Measurements from ENCODE around the gene UGDH. TPM values are rescaled to one million over a fixed set of nuclear protein-coding genes. Genes with fewer than 3 reads are reported as not detected.

UGDH gene
- total RNA-seq, 4 donors from 2014 or later, result 55.2 to 188 (median 98.0) TPM

DNA sequence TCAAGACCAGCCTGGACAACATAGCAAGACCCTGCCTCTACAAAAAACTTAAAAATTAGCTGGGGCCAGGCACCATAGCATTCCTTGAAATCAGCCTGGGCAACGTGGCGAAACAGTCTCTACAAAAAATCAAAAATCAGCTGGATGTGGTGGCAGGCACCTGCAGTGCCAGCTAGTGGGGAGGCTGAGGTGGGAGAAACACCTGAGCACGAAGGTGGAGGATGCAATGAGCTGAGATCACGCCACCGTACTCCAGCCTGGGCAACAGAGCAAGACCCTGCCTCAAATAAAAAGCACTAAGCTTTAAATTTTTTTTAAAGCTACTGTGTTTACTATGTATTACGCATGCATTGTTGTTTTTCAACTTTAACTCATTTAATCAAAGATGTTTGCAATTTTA, 71.8 kb downstream of the UGDH start:
- Histone ChIP-seq H3K36me3 (peaks cover 29 to 71% (median 33%) of the 10 kb centered on the region in 3 donors), H3K4me1 (peaks cover 8 to 43% (median 25%) of the 10 kb centered on the region in 3 donors), H3K4me3 (no peak overlapping the region), H3K27ac (no peak overlapping the region), H3K27me3 (no peaks in the 10 kb centered on the region), H3K9me3 (no peaks in the 10 kb centered on the region)
- intact Hi-C loops (cut with DNase I), result loop anchor here (10.0 kb wide), 1 partner anchor 81 kb away; no protein-coding TSS in a partner anchor
- no peak for DNase-seq
- TF ChIP-seq, protein P1, sequence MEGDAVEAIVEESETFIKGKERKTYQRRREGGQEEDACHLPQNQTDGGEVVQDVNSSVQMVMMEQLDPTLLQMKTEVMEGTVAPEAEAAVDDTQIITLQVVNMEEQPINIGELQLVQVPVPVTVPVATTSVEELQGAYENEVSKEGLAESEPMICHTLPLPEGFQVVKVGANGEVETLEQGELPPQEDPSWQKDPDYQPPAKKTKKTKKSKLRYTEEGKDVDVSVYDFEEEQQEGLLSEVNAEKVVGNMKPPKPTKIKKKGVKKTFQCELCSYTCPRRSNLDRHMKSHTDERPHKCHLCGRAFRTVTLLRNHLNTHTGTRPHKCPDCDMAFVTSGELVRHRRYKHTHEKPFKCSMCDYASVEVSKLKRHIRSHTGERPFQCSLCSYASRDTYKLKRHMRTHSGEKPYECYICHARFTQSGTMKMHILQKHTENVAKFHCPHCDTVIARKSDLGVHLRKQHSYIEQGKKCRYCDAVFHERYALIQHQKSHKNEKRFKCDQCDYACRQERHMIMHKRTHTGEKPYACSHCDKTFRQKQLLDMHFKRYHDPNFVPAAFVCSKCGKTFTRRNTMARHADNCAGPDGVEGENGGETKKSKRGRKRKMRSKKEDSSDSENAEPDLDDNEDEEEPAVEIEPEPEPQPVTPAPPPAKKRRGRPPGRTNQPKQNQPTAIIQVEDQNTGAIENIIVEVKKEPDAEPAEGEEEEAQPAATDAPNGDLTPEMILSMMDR (IDR thresholded peaks at IDR 0.05), result no peak
- TF ChIP-seq POLR2A (IDR thresholded peaks at IDR 0.05), result no peak
- 91 to 94% methylated on average over 6 of the region's 6 CpGs for WGBS, 2 donors

DNA sequence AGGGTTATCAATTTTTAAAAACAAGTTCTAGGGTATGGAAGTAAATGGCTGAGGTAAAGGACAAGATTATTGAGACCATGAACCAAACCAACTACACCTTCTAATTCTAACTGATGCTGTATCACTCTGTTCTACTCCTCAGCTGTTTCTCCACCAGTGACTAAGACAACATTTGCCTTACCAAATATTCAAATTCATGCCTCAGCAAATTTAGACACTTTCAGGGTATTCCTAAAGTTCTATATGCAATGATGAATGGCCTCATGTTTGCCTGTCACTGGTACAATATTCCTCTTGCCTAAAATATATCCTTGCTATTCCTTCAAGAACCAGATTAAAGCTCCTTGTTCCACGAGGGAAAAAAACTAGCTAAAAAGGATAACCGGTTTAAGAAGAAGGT, 73.5 kb downstream of the UGDH start:
- H3K36me3 ChIP-seq, result peaks cover 29 to 77% (median 33%) of the 10 kb centered on the region in 3 donors

GRCh38 chr4:39452860-39453587, 74.2 kb downstream of the UGDH start:
- H3K4me3 ChIP-seq, result no peak overlapping the region
- TF ChIP-seq POLR2A (IDR thresholded peaks at IDR 0.05), result no peak
- TF ChIP-seq, protein P1 (IDR thresholded peaks at IDR 0.05), result no peak
- peaks cover 8 to 33% (median 19%) of the 10 kb centered on the region in 3 donors for H3K4me1 ChIP-seq
- no peak for DNase-seq
- WGBS, 2 donors, result 84 to 87% methylated on average over 11 of the region's 11 CpGs
- peaks cover 29 to 77% (median 33%) of the 10 kb centered on the region in 3 donors for H3K36me3 ChIP-seq
- no peak overlapping the region for H3K27ac ChIP-seq
- intact Hi-C loops (cut with DNase I), result loop anchor here (10.0 kb wide), 1 partner anchor 78 kb away; no protein-coding TSS in a partner anchor
- H3K9me3 ChIP-seq, result no peaks in the 10 kb centered on the region
- no peaks in the 10 kb centered on the region for H3K27me3 ChIP-seq

More for the DNA sequence above, 73.5 kb downstream of the UGDH start:
- Histone ChIP-seq H3K4me3 (no peak overlapping the region), H3K27ac (no peak overlapping the region), H3K27me3 (no peaks in the 10 kb centered on the region), H3K9me3 (no peaks in the 10 kb centered on the region), H3K4me1 (peaks cover 8 to 34% (median 19%) of the 10 kb centered on the region in 3 donors)
- 53 to 77% methylated on average over 2 of the region's 2 CpGs for WGBS, 2 donors
- no peak for DNase-seq
- TF ChIP-seq POLR2A (IDR thresholded peaks at IDR 0.05), result no peak
- TF ChIP-seq, protein P1 (IDR thresholded peaks at IDR 0.05), result no peak
- intact Hi-C loops (cut with DNase I), result loop anchor here (10.0 kb wide), 1 partner anchor 79 kb away; no protein-coding TSS in a partner anchor

DNA sequence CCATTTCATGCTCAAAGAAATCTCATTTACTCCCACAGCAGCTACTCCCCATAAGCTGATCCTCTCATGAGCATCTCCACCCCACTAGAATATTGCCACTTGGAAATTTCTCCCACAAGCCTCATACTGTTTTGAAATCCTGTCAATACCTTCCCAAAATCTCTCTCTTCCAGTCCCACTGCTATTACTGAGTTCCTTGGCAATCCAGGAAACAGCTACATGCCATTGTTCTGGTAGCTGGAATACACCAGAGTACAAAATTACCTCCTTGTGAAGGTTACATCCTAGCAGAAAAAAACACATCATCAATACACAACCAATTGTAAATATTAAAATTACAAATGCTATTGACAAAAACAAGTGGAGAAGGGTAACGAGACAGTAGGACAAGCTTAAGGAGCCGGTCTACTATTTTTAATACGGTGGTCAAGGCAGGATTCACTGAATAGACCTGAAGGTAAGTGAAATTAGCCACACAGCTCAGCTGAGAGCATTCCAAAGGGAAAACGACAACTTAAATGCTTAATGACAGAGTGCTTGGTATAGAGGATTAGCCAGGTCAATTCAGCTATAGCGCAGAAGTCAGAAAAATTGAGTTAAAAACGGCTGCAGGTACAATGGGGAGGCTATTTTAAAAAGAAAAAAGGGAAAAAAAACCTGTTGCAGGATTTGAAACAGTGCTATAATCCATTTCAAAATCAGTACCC, 74.9 kb downstream of the UGDH start:
- Histone ChIP-seq H3K9me3 (no peaks in the 10 kb centered on the region), H3K36me3 (peaks cover 29 to 73% (median 33%) of the 10 kb centered on the region in 3 donors), H3K4me3 (no peak overlapping the region), H3K4me1 (peaks cover 13 to 32% (median 14%) of the 10 kb centered on the region in 3 donors), H3K27me3 (no peaks in the 10 kb centered on the region), H3K27ac (no peak overlapping the region)
- no peak for DNase-seq
- intact Hi-C loops (cut with DNase I), result loop anchor here (10.0 kb wide), 1 partner anchor 78 kb away; no protein-coding TSS in a partner anchor
- no peak for TF ChIP-seq POLR2A (IDR thresholded peaks at IDR 0.05)
- TF ChIP-seq, protein P1 (IDR thresholded peaks at IDR 0.05), result no peak
- WGBS, 2 donors, result 85 to 91% methylated on average over 6 of the region's 6 CpGs
